Measurements from ENCODE around the gene NDUFAF3. TPM values are rescaled to one million over a fixed set of nuclear protein-coding genes. Genes with fewer than 3 reads are reported as not detected.
A peak's percentile ranks its signal among the peaks of the same experiment; 100 is the strongest.

Gene NDUFAF3
- 50.8 TPM for polyA plus RNA-seq (ENCODE audit: insufficient read length)

GRCh38 chr3:49021813-49022687 is at the start of gene NDUFAF3:
TSS of gene NDUFAF3 (plus strand) at chr3:49022121. CDS start at chr3:49022145, 24 bp downstream.
- DNase-seq (ENCODE audit: low read depth), result peak; percentile 60

DNA sequence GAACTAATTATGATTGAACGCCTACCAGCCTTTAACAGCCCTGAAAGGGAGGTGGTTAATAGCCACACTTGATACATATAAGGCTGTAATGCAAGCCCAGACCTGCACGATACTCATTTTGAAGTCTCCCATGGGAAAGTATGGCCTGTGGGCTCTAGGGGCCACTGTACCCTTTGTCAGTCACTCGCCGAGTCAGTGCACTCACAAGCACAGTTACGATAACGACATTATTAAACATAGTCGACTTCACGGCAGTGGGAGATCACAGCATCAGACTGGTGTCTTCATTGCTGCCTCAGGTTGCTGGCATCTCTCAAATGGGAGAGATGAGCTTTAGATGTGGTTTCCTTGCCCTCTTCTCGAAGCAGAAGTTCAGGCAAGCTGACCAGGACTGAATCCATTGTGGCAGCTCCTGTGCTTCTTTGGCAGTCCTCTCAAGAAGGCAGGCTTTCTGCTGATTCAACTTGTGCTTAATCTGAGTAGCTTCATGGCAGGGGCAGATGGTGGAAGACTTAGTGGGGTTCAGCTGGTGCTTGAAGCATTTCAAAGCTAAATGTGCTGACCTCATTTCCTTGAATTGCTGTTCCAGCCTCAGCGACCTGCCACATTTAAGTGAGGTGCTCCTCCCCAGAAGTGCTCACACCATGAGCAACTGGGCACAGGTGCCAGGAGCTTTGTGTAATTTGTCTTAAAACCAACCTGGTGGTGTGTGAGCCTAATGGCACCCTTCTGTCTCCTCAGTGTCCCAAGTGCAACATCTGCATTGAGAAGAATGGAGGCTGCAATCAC is 47.7 kb upstream of the NDUFAF3 start:
- DNase-seq (ENCODE audit: low read depth), result no peak

GRCh38 chr3:48979451-48979850 is 42.5 kb upstream of the NDUFAF3 start:
- DNase-seq (ENCODE audit: low read depth), result no peak

DNA sequence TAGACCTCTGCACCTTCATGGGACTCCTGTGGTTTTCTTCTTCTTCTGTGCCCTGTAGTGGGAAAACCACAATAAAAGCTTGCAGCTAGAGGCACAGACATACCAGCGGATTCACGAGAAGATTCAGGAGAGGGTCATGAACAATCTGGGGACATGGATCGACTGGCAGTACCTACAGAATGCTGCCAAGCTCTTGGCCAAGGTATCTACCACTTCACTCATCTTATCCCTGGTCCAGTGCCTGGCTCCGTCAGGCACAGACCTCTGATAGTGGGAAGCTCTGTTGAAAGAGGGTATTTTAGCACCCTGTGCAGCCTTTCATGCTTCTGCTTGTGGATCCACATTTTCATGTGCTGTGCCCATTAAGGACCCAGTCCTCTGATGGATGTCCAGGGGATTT is 41.6 kb upstream of the NDUFAF3 start:
- no peak for DNase-seq (ENCODE audit: low read depth)

DNA sequence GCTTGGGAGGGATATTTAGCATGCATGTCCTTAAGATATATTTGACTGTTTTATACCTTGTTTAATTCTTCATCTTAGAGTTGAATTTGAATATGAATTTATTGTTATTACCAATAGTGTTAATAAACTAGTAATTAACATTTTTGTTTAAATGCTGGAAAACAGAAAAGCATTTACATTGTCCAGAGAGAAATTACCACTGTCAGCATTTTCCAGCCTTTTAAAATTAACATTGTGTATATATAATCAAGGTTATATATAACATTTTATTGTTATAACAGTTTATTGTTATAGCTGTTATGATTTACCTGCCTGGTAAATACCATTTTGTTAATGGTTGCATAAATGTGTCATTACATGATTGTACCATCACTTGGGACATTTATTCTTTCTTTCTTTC is 39.9 kb upstream of the NDUFAF3 start:
- DNase-seq (ENCODE audit: low read depth), result no peak

DNA sequence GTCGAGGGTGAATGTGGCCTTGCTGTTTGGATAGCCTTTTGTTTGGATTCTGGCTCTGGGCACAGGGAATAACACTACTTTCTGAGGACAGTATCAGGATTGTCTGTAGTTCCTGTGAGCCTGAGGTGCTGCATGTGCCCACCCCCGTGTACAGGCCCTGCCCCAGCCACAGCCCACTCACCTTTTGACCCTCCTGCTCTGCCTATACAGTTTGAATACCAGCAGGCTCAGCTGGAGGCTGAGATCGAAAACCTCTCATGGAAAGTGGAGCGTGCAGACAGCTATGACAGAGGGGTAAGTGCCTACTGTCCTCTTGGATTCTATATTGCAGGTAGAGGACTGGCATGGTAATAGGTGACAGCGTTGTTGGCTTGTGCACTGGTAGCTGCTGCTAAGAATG is 39.2 kb upstream of the NDUFAF3 start:
- DNase-seq (ENCODE audit: low read depth), result no peak

GRCh38 chr3:48983096-48983495 is 38.8 kb upstream of the NDUFAF3 start:
- DNase-seq (ENCODE audit: low read depth), result no peak

GRCh38 chr3:48984663-48985062 is 37.3 kb upstream of the NDUFAF3 start:
- DNase-seq (ENCODE audit: low read depth), result no peak

GRCh38 chr3:48985831-48986376 is 36.0 kb upstream of the NDUFAF3 start:
- no peak for DNase-seq (ENCODE audit: low read depth)

GRCh38 chr3:48989126-48989795 is 32.7 kb upstream of the NDUFAF3 start:
- DNase-seq (ENCODE audit: low read depth), result no peak

GRCh38 chr3:48989796-48990635 is 31.9 kb upstream of the NDUFAF3 start, which contains the start of gene P4HTM:
TSS of gene P4HTM (plus strand) at chr3:48990241. CDS start at chr3:48990257, 16 bp downstream.
- DNase-seq (ENCODE audit: low read depth), result peak; percentile 72

DNA sequence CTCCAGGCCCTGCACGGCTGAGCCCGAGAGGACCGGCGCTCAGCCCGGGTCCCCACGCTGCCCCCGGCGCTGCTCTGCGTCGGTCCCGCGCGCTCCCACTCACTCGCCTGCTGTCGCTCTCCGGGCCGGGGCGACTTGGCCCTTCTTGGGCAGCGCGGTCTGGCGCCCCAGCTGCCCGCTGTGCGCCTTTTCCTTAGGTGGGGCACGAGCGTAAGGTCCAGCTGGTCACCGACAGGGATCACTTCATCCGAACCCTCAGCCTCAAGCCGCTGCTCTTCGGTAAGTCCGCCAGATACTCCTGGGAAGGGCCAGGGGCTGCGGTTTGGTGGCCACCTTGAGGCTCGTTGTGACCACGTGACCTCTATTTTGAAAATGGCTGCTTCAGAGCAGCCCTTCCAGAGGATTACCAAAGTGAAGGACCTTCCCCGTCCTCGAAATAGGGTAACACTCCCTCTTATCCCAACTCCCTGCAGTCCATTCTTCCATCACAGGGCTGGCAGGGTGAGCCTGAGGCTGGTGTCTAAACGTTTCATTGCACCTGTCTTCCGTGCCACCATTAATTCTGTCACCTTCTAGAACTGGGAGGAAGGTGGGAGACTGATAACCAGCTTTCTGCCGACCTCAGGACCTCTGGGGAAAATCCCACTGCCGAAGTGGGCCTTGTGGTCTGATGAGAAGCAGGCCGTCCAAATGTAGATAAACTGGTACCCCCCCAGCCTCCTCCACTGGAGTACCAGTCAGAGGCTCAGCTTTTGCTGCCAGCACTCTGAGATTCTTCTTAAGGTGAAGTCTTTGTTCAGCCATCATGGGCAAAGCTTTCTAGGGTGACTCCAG is 31.1 kb upstream of the NDUFAF3 start:
- no peak for DNase-seq (ENCODE audit: low read depth)

- no peak for DNase-seq (ENCODE audit: low read depth)
These were observed 29.9 kb upstream of the NDUFAF3 start for GRCh38 chr3:48991851-48992545.

DNA sequence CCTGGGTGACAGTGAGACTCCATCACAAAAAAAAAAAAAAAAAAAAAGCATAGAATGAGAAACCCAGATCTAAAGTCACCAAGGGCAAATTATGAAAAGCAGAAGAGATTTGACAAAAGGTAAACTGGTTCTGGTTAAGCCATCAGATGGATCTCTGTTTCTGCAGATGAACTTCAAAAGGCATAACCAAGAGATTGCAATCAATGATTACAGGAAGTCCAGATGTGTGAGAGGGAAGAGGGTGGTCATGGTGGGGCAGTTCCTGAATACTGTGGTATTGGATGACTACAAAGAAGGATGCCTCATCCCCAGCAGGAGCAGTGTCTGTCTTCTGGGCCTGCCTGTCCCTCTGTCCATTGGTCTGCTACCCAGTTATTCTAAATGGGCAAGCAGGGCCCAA is 28.1 kb upstream of the NDUFAF3 start:
- DNase-seq (ENCODE audit: low read depth), result no peak

DNA sequence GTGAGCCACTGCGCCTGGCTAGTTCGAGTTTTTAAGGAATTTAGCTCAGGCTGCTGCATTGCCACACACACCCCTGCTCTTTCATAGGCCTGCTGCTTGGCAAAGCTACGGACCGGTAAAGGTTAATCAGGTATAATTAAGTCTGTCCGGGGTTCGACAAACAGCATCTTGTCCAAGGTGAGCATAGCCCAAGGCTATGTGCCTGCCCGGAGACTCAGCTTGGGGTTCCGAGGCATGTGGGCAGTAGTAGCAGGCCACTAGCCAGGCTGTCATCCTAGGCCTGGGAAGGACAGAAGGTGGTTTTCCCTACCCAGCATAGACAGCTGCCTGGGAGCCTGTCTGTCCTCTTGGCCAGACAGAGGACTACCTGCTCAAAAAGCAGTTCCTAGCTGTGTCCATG is 25.3 kb upstream of the NDUFAF3 start:
- no peak for DNase-seq (ENCODE audit: low read depth)

GRCh38 chr3:48997102-48997635 is 24.8 kb upstream of the NDUFAF3 start:
- no peak for DNase-seq (ENCODE audit: low read depth)

DNA sequence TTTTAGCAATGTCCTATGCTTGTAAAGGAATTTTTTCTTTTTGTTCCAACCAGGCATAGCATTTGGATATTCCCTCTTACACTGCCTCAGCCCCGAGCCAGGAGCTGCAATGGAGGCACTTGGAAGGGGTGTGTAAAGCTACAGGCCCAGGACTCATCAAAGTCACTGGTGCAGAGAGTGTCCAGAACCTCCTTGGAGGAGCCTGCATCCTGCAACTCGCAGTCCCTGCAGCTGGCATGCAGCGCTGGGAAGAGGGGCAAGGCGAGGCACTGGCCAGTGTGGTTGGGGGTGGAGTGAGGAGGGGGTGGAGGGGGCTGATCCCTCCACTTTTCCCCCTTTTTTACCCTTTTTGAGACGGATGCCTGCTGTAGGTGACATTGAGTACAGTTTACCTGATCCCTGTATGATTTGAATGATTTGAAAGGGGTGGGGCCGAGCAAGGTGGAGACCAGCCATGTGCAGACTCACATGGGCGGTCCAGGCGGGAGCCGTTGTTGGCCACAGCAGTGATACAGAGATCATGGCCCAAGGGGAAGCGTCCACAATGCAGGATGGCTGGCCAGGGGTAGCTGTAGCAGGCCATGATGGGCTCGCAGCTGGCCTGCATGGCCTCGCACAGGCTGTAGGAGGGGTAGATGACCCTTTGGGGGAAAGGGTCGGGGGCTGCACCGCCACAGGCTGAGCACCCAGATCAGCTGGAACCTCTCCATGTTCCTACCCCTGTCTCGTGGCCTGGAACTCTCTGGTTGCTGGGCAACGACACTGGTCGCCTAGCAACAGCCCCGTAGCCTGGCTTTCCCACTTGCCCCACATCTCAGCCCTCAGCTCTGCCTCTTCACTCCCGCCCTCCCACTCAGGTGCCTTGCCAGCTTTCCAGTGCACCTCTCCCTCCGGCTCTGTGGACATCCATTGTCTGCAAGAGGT is 23.9 kb upstream of the NDUFAF3 start:
- no peak for DNase-seq (ENCODE audit: low read depth)
